Measurements from ENCODE around the gene TNS1. TPM values are rescaled to one million over a fixed set of nuclear protein-coding genes. Genes with fewer than 3 reads are reported as not detected.

TNS1 gene
- total and polyA plus RNA-seq, 9 of the 15 experiments (the other 6 are each of a cell fraction or from before 2014, with no cell fraction given) = 0.13 to 2.7 (median 0.77) TPM

DNA sequence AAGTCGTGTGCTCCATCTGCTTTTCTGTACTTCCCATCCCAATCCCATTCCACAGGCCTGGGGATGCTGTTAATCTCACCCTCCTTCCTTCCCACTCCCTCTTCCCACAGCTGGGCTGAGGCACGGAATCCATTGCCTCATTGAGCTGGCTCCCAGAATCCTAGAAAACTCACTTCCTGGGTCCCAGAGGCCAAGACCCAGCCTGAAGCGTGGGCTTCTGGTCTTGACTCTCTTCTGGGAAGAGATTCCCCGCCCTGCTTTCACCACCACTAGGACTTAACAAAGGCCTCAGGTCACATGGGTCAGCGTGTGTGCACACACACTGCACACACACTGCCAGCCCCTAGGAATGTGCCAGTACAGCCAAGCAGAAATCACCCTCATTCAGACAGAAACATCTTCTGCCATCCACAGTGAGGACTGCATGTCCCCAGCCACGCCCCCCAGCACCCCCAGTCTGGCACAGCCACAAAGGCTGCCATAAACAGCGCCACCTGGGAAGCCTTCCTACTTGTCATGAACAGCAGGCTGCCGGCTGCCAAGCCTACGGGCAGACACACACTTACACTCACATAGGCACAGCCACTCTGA is 165.8 kb downstream of the TNS1 start (continued):
- TF ChIP-seq, protein P1, sequence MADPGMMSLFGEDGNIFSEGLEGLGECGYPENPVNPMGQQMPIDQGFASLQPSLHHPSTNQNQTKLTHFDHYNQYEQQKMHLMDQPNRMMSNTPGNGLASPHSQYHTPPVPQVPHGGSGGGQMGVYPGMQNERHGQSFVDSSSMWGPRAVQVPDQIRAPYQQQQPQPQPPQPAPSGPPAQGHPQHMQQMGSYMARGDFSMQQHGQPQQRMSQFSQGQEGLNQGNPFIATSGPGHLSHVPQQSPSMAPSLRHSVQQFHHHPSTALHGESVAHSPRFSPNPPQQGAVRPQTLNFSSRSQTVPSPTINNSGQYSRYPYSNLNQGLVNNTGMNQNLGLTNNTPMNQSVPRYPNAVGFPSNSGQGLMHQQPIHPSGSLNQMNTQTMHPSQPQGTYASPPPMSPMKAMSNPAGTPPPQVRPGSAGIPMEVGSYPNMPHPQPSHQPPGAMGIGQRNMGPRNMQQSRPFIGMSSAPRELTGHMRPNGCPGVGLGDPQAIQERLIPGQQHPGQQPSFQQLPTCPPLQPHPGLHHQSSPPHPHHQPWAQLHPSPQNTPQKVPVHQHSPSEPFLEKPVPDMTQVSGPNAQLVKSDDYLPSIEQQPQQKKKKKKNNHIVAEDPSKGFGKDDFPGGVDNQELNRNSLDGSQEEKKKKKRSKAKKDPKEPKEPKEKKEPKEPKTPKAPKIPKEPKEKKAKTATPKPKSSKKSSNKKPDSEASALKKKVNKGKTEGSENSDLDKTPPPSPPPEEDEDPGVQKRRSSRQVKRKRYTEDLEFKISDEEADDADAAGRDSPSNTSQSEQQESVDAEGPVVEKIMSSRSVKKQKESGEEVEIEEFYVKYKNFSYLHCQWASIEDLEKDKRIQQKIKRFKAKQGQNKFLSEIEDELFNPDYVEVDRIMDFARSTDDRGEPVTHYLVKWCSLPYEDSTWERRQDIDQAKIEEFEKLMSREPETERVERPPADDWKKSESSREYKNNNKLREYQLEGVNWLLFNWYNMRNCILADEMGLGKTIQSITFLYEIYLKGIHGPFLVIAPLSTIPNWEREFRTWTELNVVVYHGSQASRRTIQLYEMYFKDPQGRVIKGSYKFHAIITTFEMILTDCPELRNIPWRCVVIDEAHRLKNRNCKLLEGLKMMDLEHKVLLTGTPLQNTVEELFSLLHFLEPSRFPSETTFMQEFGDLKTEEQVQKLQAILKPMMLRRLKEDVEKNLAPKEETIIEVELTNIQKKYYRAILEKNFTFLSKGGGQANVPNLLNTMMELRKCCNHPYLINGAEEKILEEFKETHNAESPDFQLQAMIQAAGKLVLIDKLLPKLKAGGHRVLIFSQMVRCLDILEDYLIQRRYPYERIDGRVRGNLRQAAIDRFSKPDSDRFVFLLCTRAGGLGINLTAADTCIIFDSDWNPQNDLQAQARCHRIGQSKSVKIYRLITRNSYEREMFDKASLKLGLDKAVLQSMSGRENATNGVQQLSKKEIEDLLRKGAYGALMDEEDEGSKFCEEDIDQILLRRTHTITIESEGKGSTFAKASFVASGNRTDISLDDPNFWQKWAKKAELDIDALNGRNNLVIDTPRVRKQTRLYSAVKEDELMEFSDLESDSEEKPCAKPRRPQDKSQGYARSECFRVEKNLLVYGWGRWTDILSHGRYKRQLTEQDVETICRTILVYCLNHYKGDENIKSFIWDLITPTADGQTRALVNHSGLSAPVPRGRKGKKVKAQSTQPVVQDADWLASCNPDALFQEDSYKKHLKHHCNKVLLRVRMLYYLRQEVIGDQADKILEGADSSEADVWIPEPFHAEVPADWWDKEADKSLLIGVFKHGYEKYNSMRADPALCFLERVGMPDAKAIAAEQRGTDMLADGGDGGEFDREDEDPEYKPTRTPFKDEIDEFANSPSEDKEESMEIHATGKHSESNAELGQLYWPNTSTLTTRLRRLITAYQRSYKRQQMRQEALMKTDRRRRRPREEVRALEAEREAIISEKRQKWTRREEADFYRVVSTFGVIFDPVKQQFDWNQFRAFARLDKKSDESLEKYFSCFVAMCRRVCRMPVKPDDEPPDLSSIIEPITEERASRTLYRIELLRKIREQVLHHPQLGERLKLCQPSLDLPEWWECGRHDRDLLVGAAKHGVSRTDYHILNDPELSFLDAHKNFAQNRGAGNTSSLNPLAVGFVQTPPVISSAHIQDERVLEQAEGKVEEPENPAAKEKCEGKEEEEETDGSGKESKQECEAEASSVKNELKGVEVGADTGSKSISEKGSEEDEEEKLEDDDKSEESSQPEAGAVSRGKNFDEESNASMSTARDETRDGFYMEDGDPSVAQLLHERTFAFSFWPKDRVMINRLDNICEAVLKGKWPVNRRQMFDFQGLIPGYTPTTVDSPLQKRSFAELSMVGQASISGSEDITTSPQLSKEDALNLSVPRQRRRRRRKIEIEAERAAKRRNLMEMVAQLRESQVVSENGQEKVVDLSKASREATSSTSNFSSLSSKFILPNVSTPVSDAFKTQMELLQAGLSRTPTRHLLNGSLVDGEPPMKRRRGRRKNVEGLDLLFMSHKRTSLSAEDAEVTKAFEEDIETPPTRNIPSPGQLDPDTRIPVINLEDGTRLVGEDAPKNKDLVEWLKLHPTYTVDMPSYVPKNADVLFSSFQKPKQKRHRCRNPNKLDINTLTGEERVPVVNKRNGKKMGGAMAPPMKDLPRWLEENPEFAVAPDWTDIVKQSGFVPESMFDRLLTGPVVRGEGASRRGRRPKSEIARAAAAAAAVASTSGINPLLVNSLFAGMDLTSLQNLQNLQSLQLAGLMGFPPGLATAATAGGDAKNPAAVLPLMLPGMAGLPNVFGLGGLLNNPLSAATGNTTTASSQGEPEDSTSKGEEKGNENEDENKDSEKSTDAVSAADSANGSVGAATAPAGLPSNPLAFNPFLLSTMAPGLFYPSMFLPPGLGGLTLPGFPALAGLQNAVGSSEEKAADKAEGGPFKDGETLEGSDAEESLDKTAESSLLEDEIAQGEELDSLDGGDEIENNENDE (IDR thresholded peaks at IDR 0.05; ENCODE audit: low read depth, low read length) = no peak
- TF ChIP-seq NELFE (IDR thresholded peaks at IDR 0.05; ENCODE audit: insufficient read depth, insufficient read length) (no peak), SMAD1 (IDR thresholded peaks at IDR 0.05; ENCODE audit: low read depth, low read length, partially characterized antibody) (no peak), NR4A1 (CRISPR knock-in tag; IDR thresholded peaks at IDR 0.05) (no peak), NR4A1 (tag; IDR thresholded peaks at IDR 0.05) (no peak), PCBP1 (IDR thresholded peaks at IDR 0.05; ENCODE audit: low read depth, low read length, poor library complexity, severe bottlenecking) (no peak), HEY1 (CRISPR knock-in tag; IDR thresholded peaks at IDR 0.05; ENCODE audit: borderline replicate concordance) (no peak)

Data from K562 (cell line).